Testis (tissue), 3 donors: ENCODE results near the gene ERBIN. TPM values are rescaled to one million over a fixed set of nuclear protein-coding genes. Genes with fewer than 3 reads are reported as not detected.

Experiments used
- DNase-seq: peaks from one replicate; pipeline ENCODE4 v3.0.0-alpha.2; 2019
- H3K27ac ChIP-seq, 2 donors: fragments of 200-600 bp; sonication (generic); one replicate each; pipeline ENCODE4 v1.5.1; 2019
- H3K27me3 ChIP-seq: fragments of 200-600 bp; sonication (generic); one replicate; pipeline ENCODE4 v1.5.1; 2019
- H3K36me3 ChIP-seq: fragments of 200-600 bp; sonication (generic); one replicate; pipeline ENCODE4 v1.5.1; 2017; ENCODE audit warnings: low read depth; ENCODE audit errors: missing control alignments
- H3K4me1 ChIP-seq: fragments of 200-600 bp; sonication (generic); one replicate; pipeline ENCODE4 v1.5.1; 2019
- H3K4me3 ChIP-seq, 2 donors: fragments of 200-600 bp; sonication (generic); one replicate each; pipeline ENCODE4 v1.5.1; 2017 to 2019
- H3K9me3 ChIP-seq: fragments of 200-600 bp; sonication (generic); one replicate; pipeline ENCODE4 v1.5.1; 2017
- CTCF ChIP-seq, 3 experiments: fragments of 450-650 bp in 2 of 3; fragments of 200-600 bp in 1 of 3; sonication (generic) in 1 of 3; IDR thresholded peaks; one replicate each; pipeline ENCODE4 v1.5.1; 2016 to 2019; ENCODE audit warnings: antibody characterized with exemption in 3 of 3, mild to moderate bottlenecking in 2 of 3, moderate library complexity in 1 of 3
- POLR2A ChIP-seq: fragments of 450-650 bp; IDR thresholded peaks from one replicate; pipeline ENCODE4 v1.6.1; 2017; ENCODE audit warnings: antibody characterized with exemption, mild to moderate bottlenecking, moderate library complexity
- WGBS, 2 donors: methylation state at CpG; one replicate each; pipeline ENCODE4 v1.1.5; 2018; 5-methylcytosine and 5-hydroxymethylcytosine counted together
- intact Hi-C: fragments of 100-400 bp; cut with DNase I; formaldehyde crosslinking; loops from one replicate; pipeline ENCODE4 v1.15.1; 2023; ENCODE audit warnings: low total_unique reads
- polyA plus RNA-seq: library from polyadenylated mRNA; stranded (reverse); fragments of 350-450 nt; fragmentation: Illumina TruSeq; extraction: RNeasy Lipid Tissue Mini Kit (QIAGEN cat#74804); gene quantifications from one replicate; pipeline ENCODE4 v1.2.3, GENCODE V29; 2014; ENCODE audit warnings: low read depth, low replicate concordance; ENCODE audit not compliant: insufficient read depth
- total RNA-seq, 2 donors: library from RNA; depleted of rRNA; stranded (reverse); fragments of >200 nt; gene quantifications; one replicate each; pipeline ENCODE4 v1.2.3, GENCODE V29; 2016

Gene ERBIN
- total and polyA plus RNA-seq, 3 donors from 2014 or later: 45.7 to 98.3 (median 79.8) TPM

GRCh38 chr5:65893749-65894430 is 32.5 kb upstream of the ERBIN start:
- TF ChIP-seq POLR2A (no peak), CTCF (IDR thresholded peaks at IDR 0.05) (no peak)
- Histone ChIP-seq H3K4me1 (no peaks in the 10 kb centered on the region), H3K27ac (no peak overlapping the region), H3K9me3 (no peaks in the 10 kb centered on the region), H3K27me3 (no peaks in the 10 kb centered on the region), H3K36me3 (no peaks in the 10 kb centered on the region), H3K4me3 (no peak overlapping the region)
- 90 to 91% methylated on average over 9 of the region's 9 CpGs for WGBS, 2 donors
- DNase-seq: no peak
- intact Hi-C loops: no loop called here

GRCh38 chr5:65895891-65896290 is 30.5 kb upstream of the ERBIN start:
- intact Hi-C loops: no loop called here
- 85 to 90% methylated on average over 3 of the region's 3 CpGs for WGBS, 2 donors

GRCh38 chr5:65900746-65901145 is 25.6 kb upstream of the ERBIN start:
- TF ChIP-seq POLR2A (no peak), CTCF (IDR thresholded peaks at IDR 0.05) (no peak)
- no peak for DNase-seq
- no peaks in the 10 kb centered on the region for H3K36me3 ChIP-seq
- H3K9me3 ChIP-seq: no peaks in the 10 kb centered on the region
- H3K27ac ChIP-seq: no peak overlapping the region
- no peaks in the 10 kb centered on the region for H3K4me1 ChIP-seq
- intact Hi-C loops: no loop called here
- no peaks in the 10 kb centered on the region for H3K27me3 ChIP-seq
- H3K4me3 ChIP-seq: no peak overlapping the region
- WGBS, 2 donors: 93 to 94% methylated on average over 2 of the region's 2 CpGs

More at GRCh38 chr5:65895891-65896290, 30.5 kb upstream of the ERBIN start:
- TF ChIP-seq POLR2A: no peak
- H3K27ac ChIP-seq: no peak overlapping the region
- no peaks in the 10 kb centered on the region for H3K27me3 ChIP-seq
- DNase-seq: no peak
- no peaks in the 10 kb centered on the region for H3K36me3 ChIP-seq
- H3K4me1 ChIP-seq: no peaks in the 10 kb centered on the region
- H3K4me3 ChIP-seq: no peak overlapping the region
- no peaks in the 10 kb centered on the region for H3K9me3 ChIP-seq

- no peak for DNase-seq
- H3K9me3 ChIP-seq: no peaks in the 10 kb centered on the region
- H3K4me3 ChIP-seq: no peak overlapping the region
- intact Hi-C loops: no loop called here
- no peak for TF ChIP-seq POLR2A
- no peak for TF ChIP-seq CTCF (IDR thresholded peaks at IDR 0.05)
- H3K36me3 ChIP-seq: no peaks in the 10 kb centered on the region
- no peak overlapping the region for H3K27ac ChIP-seq
- H3K27me3 ChIP-seq: no peaks in the 10 kb centered on the region
- H3K4me1 ChIP-seq: no peaks in the 10 kb centered on the region
- WGBS, 2 donors: 80 to 97% methylated on average over 4 of the region's 4 CpGs
Observed at GRCh38 chr5:65902104-65902503, 24.3 kb upstream of the ERBIN start.

- H3K27ac ChIP-seq: no peak overlapping the region
- TF ChIP-seq CTCF (IDR thresholded peaks at IDR 0.05): no peak
- no peak for TF ChIP-seq POLR2A
- intact Hi-C loops: no loop called here
- H3K4me3 ChIP-seq: no peak overlapping the region
- H3K27me3 ChIP-seq: no peaks in the 10 kb centered on the region
- H3K4me1 ChIP-seq: no peaks in the 10 kb centered on the region
- DNase-seq: no peak
- H3K36me3 ChIP-seq: no peaks in the 10 kb centered on the region
- H3K9me3 ChIP-seq: no peaks in the 10 kb centered on the region
- 79% methylated on average over 1 of the region's 1 CpG for WGBS, 2 donors
Observed at GRCh38 chr5:65903581-65903980, 22.8 kb upstream of the ERBIN start.
